GM12878 (cell line): Measurements from ENCODE around the gene UFSP2. TPM values are rescaled to one million over a fixed set of nuclear protein-coding genes. Genes with fewer than 3 reads are reported as not detected.

Experiments used
- ATF7 ChIP-seq: fragments of 450-650 bp; IDR thresholded peaks from 2 replicates; pipeline ENCODE4 v1.6.1; 2016; ENCODE audit warnings: low read depth, mild to moderate bottlenecking
- BHLHE40 ChIP-seq, 2 experiments: fragments of 450-650 bp in 1 of 2; IDR thresholded peaks; 2 replicates each; pipeline ENCODE4 v1.6.1; 2011 to 2017; ENCODE audit warnings: low read depth in 2 of 2, borderline replicate concordance in 1 of 2, improper control_type of control experiment in 1 of 2, low read length in 1 of 2, mild to moderate bottlenecking in 1 of 2
- CREB1 ChIP-seq: IDR thresholded peaks from 2 replicates; pipeline ENCODE4 v1.6.1; 2012; ENCODE audit warnings: low read depth, mild to moderate bottlenecking, inconsistent platforms
- E2F8 ChIP-seq: fragments of 450-650 bp; IDR thresholded peaks from 2 replicates; pipeline ENCODE4 v1.6.1; 2018; ENCODE audit warnings: mild to moderate bottlenecking, low read depth, moderate library complexity; ENCODE audit not compliant: partially characterized antibody
- EED ChIP-seq: sonication (generic); IDR thresholded peaks from 2 replicates; pipeline ENCODE4 v1.6.1; 2016; ENCODE audit warnings: antibody characterized with exemption, low read depth
- GABPA ChIP-seq: IDR thresholded peaks from 2 replicates; pipeline ENCODE4 v1.6.1; 2014; ENCODE audit warnings: antibody characterized with exemption, low read depth, mild to moderate bottlenecking, inconsistent platforms
- GATAD2B ChIP-seq: fragments of 450-650 bp; conservative IDR thresholded peaks from 2 replicates; pipeline ENCODE4 v1.6.1; 2017; ENCODE audit warnings: low read depth, mild to moderate bottlenecking, moderate library complexity
- HDGF ChIP-seq: fragments of 450-650 bp; IDR thresholded peaks from 2 replicates; pipeline ENCODE4 v1.6.1; 2016; ENCODE audit warnings: antibody characterized with exemption
- IKZF1 ChIP-seq: fragments of 450-650 bp; conservative IDR thresholded peaks from 2 replicates; pipeline ENCODE4 v1.6.1; 2017; ENCODE audit warnings: antibody characterized with exemption, mild to moderate bottlenecking
- JUNB ChIP-seq: IDR thresholded peaks from 2 replicates; pipeline ENCODE4 v1.6.1; 2016; ENCODE audit warnings: antibody characterized with exemption, mild to moderate bottlenecking
- LARP7 ChIP-seq: fragments of 450-650 bp; IDR thresholded peaks from 2 replicates; pipeline ENCODE4 v1.6.1; 2017; ENCODE audit warnings: mild to moderate bottlenecking
- NFXL1 ChIP-seq: fragments of 450-650 bp; IDR thresholded peaks from 2 replicates; pipeline ENCODE4 v1.6.1; 2017; ENCODE audit warnings: antibody characterized with exemption, mild to moderate bottlenecking, borderline replicate concordance
- NR2F1 ChIP-seq: fragments of 450-650 bp; conservative IDR thresholded peaks from 2 replicates; pipeline ENCODE4 v1.6.1; 2017; ENCODE audit warnings: mild to moderate bottlenecking
- POLR2A ChIP-seq: IDR thresholded peaks from 2 replicates; pipeline ENCODE4 v1.6.1; 2011; ENCODE audit warnings: low read depth, mild to moderate bottlenecking, low read length
- RAD21 ChIP-seq: IDR thresholded peaks from 2 replicates; pipeline ENCODE4 v1.6.1; 2011; ENCODE audit warnings: mild to moderate bottlenecking, low read depth, low read length, moderate library complexity; ENCODE audit not compliant: insufficient read depth
- RUNX3 ChIP-seq: IDR thresholded peaks from 2 replicates; pipeline ENCODE4 v1.6.1; 2012; ENCODE audit warnings: low read length, inconsistent platforms
- SIN3A ChIP-seq: IDR thresholded peaks from 2 replicates; pipeline ENCODE4 v1.6.1; 2012; ENCODE audit warnings: low read depth, low read length, improper control_type of control experiment
- SMARCA5 ChIP-seq: fragments of 450-650 bp; IDR thresholded peaks from 2 replicates; pipeline ENCODE4 v1.6.1; 2017; ENCODE audit warnings: mild to moderate bottlenecking
- SMC3 ChIP-seq: IDR thresholded peaks from 2 replicates; pipeline ENCODE4 v1.6.1; 2011; ENCODE audit warnings: low read length, improper control_type of control experiment, borderline replicate concordance
- TAF1 ChIP-seq: IDR thresholded peaks from 2 replicates; pipeline ENCODE4 v1.6.1; 2011; ENCODE audit warnings: mild to moderate bottlenecking, low read depth, low read length, borderline replicate concordance
- TBL1XR1 ChIP-seq: IDR thresholded peaks from 2 replicates; pipeline ENCODE4 v1.6.1; 2012; ENCODE audit warnings: low read depth, low read length, improper control_type of control experiment
- TCF3 ChIP-seq: IDR thresholded peaks from 2 replicates; pipeline ENCODE4 v1.6.1; 2012; ENCODE audit warnings: low read depth, mild to moderate bottlenecking, low read length, borderline replicate concordance; ENCODE audit not compliant: insufficient read depth
- USF2 ChIP-seq: IDR thresholded peaks from 2 replicates; pipeline ENCODE4 v1.6.1; 2011; ENCODE audit warnings: low read depth, low read length, improper control_type of control experiment, borderline replicate concordance
- YY1 ChIP-seq: IDR thresholded peaks from 2 replicates; pipeline ENCODE4 v1.6.1; 2011; ENCODE audit warnings: low read depth, mild to moderate bottlenecking, low read length
- ZNF207 ChIP-seq: fragments of 450-650 bp; IDR thresholded peaks from 2 replicates; pipeline ENCODE4 v1.6.1; 2014; ENCODE audit warnings: antibody characterized with exemption, mild to moderate bottlenecking, borderline replicate concordance
- ZNF217 ChIP-seq: fragments of 450-650 bp; IDR thresholded peaks from 2 replicates; pipeline ENCODE4 v1.6.1; 2017; ENCODE audit warnings: antibody characterized with exemption, mild to moderate bottlenecking
- polyA plus RNA-seq, 11 experiments: library from polyadenylated mRNA; depleted of rRNA in 4 of 11; unstranded in 6 of 11; stranded (reverse) in 5 of 11; fragments of >200 nt; fragmentation: Nextera tagmentation in 4 of 11; fragmentation: Illumina TruSeq in 1 of 11; extraction: Ambion mirVana in 4 of 11; extraction: Trizol in 1 of 11; gene quantifications; 1 replicate in 1 of 11; 2 replicates in 10 of 11; pipeline versions ENCODE4 v1.2.1 to v1.2.3, GENCODE V29; 2011 to 2016; ENCODE audit warnings: inconsistent platforms in 2 of 11, missing spikeins in 2 of 11, low read depth in 1 of 11
- total RNA-seq, 4 experiments: library from RNA; depleted of rRNA in 3 of 4; stranded (reverse); fragments of >200 nt in 3 of 4; fragmentation: Illumina TruSeq in 1 of 4; extraction: Trizol in 1 of 4; gene quantifications; 2 replicates each; pipeline versions ENCODE4 v1.2.1 to v1.2.3, GENCODE V29; 2013 to 2021

The UFSP2 gene
- total and polyA plus RNA-seq, 10 of the 15 experiments (the other 5 are each of a cell fraction or from before 2014, with no cell fraction given), result 25.4 to 53.1 (median 37.7) TPM

- peak; percentile 76; the same call in 1 of the 2 replicates for TF ChIP-seq ZNF207
- TF ChIP-seq USF2, result no peak
- TF ChIP-seq HDGF, result no peak
- TF ChIP-seq NFXL1, result no peak
- TF ChIP-seq ATF7, result no peak
- no peak for TF ChIP-seq EED
- TF ChIP-seq CREB1, result 0 out of 2 replicates have a peak, but pooled peaks have one; percentile 20
- peak; percentile 36; the same call in 1 of the 2 replicates for TF ChIP-seq NR2F1
- peak; percentile 43; the same call in 1 of the 2 replicates for TF ChIP-seq SMC3
- TF ChIP-seq RAD21, result peak; percentile 65
- TF ChIP-seq JUNB, result no peak
- peak; percentile 73; the same call in 1 of the 2 replicates for TF ChIP-seq SMARCA5
- TF ChIP-seq BHLHE40 (IDR thresholded peaks at IDR 0.05; ENCODE audit: borderline replicate concordance in 1 of 2, low read depth in 2 of 2, low read length in 1 of 2), result peak; percentile 34 to 56; a peak in 2 of 4 replicates
- peak; percentile 66 for TF ChIP-seq YY1
- peak; percentile 69 for TF ChIP-seq RUNX3
- peak; percentile 86 for TF ChIP-seq POLR2A
- peak; percentile 55; the same call in 1 of the 2 replicates for TF ChIP-seq ZNF217
- peak; percentile 82 for TF ChIP-seq LARP7
- TF ChIP-seq TAF1, result 0 out of 2 replicates have a peak, but pooled peaks have one; percentile 22
- TF ChIP-seq SIN3A, result 0 out of 2 replicates have a peak, but pooled peaks have one; percentile 39
- TF ChIP-seq TBL1XR1, result no peak
- TF ChIP-seq GABPA, result no peak
- TF ChIP-seq TCF3, result 0 out of 2 replicates have a peak, but pooled peaks have one; percentile 35
- TF ChIP-seq GATAD2B, result peak; percentile 89
- TF ChIP-seq IKZF1, result peak; percentile 71
- TF ChIP-seq E2F8, result no peak
These were observed 45.7 kb upstream of the UFSP2 start, which contains the start of gene CCDC110 (continued) for GRCh38 chr4:185471235-185472102.
